Glutamatergic neuron (in vitro differentiated cells): Measurements from ENCODE around the gene NTMT2. TPM values are rescaled to one million over a fixed set of nuclear protein-coding genes. Genes with fewer than 3 reads are reported as not detected.
"Not testable (repeated sequence)": the region's sequence is repeated elsewhere in the genome, so short reads cannot be mapped to it uniquely, and the experiment has no call there.

Source experiments
- DNase-seq: peaks from one replicate; pipeline ENCODE4 v3.0.0; 2022
- H3K27ac Mint-ChIP-seq: one replicate; pipeline ENCODE4 v1.8.0; 2020; ENCODE audit warnings: mild to moderate bottlenecking, mixed read lengths, inconsistent platforms; ENCODE audit not compliant: unreplicated experiment
- H3K27me3 Mint-ChIP-seq: one replicate; pipeline ENCODE4 v1.8.0; 2020; ENCODE audit warnings: mild to moderate bottlenecking, moderate library complexity, mixed read lengths, inconsistent platforms; ENCODE audit not compliant: unreplicated experiment
- H3K36me3 Mint-ChIP-seq: one replicate; pipeline ENCODE4 v1.8.0; 2020; ENCODE audit warnings: mild to moderate bottlenecking, mixed read lengths, inconsistent platforms; ENCODE audit not compliant: unreplicated experiment
- H3K4me1 Mint-ChIP-seq: one replicate; pipeline ENCODE4 v1.8.0; 2020; ENCODE audit warnings: mild to moderate bottlenecking, low read depth, mixed read lengths, inconsistent platforms; ENCODE audit not compliant: unreplicated experiment
- H3K4me3 Mint-ChIP-seq: one replicate; pipeline ENCODE4 v1.8.0; 2020; ENCODE audit warnings: mild to moderate bottlenecking, mixed read lengths, inconsistent platforms; ENCODE audit not compliant: unreplicated experiment
- H3K9me3 Mint-ChIP-seq: one replicate; pipeline ENCODE4 v1.8.0; 2020; ENCODE audit warnings: mild to moderate bottlenecking, moderate library complexity, mixed read lengths, inconsistent platforms; ENCODE audit not compliant: unreplicated experiment
- CTCF ChIP-seq: fragments of 200-600 bp; sonication (generic); IDR thresholded peaks from one replicate; pipeline ENCODE4 v1.5.0; 2021; ENCODE audit not compliant: partially characterized antibody, unreplicated experiment
- long read RNA-seq: library from polyadenylated mRNA; unstranded; transcript quantifications from one replicate; pipeline ENCODE4 v2.0.0, GENCODE V29; 2020; ENCODE audit not compliant: unreplicated experiment
- total RNA-seq: library from RNA; stranded (reverse); fragmentation: NEBNext Ultra II Directional; extraction: Animal tissue kit (Norgen Biotek cat#: 25700); gene quantifications from one replicate; pipeline ENCODE4 v1.2.1, GENCODE V29; 2021; ENCODE audit not compliant: unreplicated experiment

Gene NTMT2
- total RNA-seq, result not detected
- long read RNA-seq, result 0 reads

GRCh38 chr1:170145770-170146676, at the start of gene NTMT2:
Gene NTMT2 (plus strand): TSS chr1:170145959. CDS start chr1:170146108, 149 bp downstream.
- Mint-ChIP-seq H3K27ac (no peak within 1 kb of the TSS), H3K4me1 (no peaks in the 10 kb centered on the region), H3K27me3 (no peaks in the 10 kb centered on the region), H3K36me3 (no peaks in the 10 kb centered on the region), H3K4me3 (no peak within 1 kb of the TSS), H3K9me3 (no peaks in the 10 kb centered on the region)
- no peak for TF ChIP-seq CTCF
- no peak for DNase-seq

GRCh38 chr1:170095976-170096748, 49.6 kb upstream of the NTMT2 start:
- no peak overlapping the region for H3K27ac Mint-ChIP-seq
- DNase-seq, result no peak
- peaks cover 1% of the 10 kb centered on the region for H3K27me3 Mint-ChIP-seq

GRCh38 chr1:170096806-170097340, 48.9 kb upstream of the NTMT2 start:
- DNase-seq, result no peak
- Mint-ChIP-seq H3K4me3 (no peak overlapping the region), H3K36me3 (no peaks in the 10 kb centered on the region), H3K4me1 (no peaks in the 10 kb centered on the region), H3K9me3 (peaks cover 1% of the 10 kb centered on the region), H3K27me3 (peaks cover 1% of the 10 kb centered on the region), H3K27ac (no peak overlapping the region)
- TF ChIP-seq CTCF, result no peak

More at GRCh38 chr1:170095976-170096748, 49.6 kb upstream of the NTMT2 start:
- H3K9me3 Mint-ChIP-seq, result peaks cover 1% of the 10 kb centered on the region
- H3K4me3 Mint-ChIP-seq, result no peak overlapping the region
- no peaks in the 10 kb centered on the region for H3K4me1 Mint-ChIP-seq
- no peaks in the 10 kb centered on the region for H3K36me3 Mint-ChIP-seq
- no peak for TF ChIP-seq CTCF

GRCh38 chr1:170097449-170097948, 48.3 kb upstream of the NTMT2 start:
- no peak for DNase-seq
- Mint-ChIP-seq H3K4me1 (no peaks in the 10 kb centered on the region), H3K27me3 (peaks cover 1% of the 10 kb centered on the region), H3K4me3 (no peak overlapping the region), H3K9me3 (peaks cover 1% of the 10 kb centered on the region), H3K36me3 (no peaks in the 10 kb centered on the region), H3K27ac (no peak overlapping the region)
- TF ChIP-seq CTCF, result no peak

GRCh38 chr1:170113140-170113539, 32.6 kb upstream of the NTMT2 start:
- not testable (repeated sequence) for H3K36me3 Mint-ChIP-seq, DNase-seq, H3K27me3 Mint-ChIP-seq, H3K9me3 Mint-ChIP-seq, H3K4me3 Mint-ChIP-seq, H3K4me1 Mint-ChIP-seq, H3K27ac Mint-ChIP-seq
